ENCODE results near the gene SETBP1. TPM values are rescaled to one million over a fixed set of nuclear protein-coding genes. Genes with fewer than 3 reads are reported as not detected.

SETBP1 gene
- total RNA-seq, 1 experiment from 2014 or later: 0.05 TPM

GRCh38 chr18:44696892-44697291, 16.2 kb downstream of the SETBP1 start:
- Histone ChIP-seq H3K27me3 (ENCODE audit: insufficient read depth, low read length) (no peaks in the 10 kb centered on the region), H4K20me1 (ENCODE audit: insufficient read depth) (no peaks in the 10 kb centered on the region), H3K79me2 (ENCODE audit: insufficient read depth, low read length) (no peaks in the 10 kb centered on the region), H3K36me3 (ENCODE audit: control insufficient read depth in 1 of 2, insufficient read depth in 2 of 2, low read length in 2 of 2) (no peaks in the 10 kb centered on the region), H3K27ac (ENCODE audit: low read depth, low read length) (no peak overlapping the region), H3K4me2 (ENCODE audit: low read length) (no peak overlapping the region), H3K4me3 (replicated peaks in 1 of 2; ENCODE audit: low read depth in 1 of 2, low read length in 2 of 2) (no peak overlapping the region), H2AFZ (ENCODE audit: low read depth, low read length, poor library complexity, severe bottlenecking) (no peak overlapping the region), H3K9ac (ENCODE audit: low read length) (no peak overlapping the region), H3K9me3 (ENCODE audit: control insufficient read depth in 1 of 2, insufficient read depth in 1 of 2, low read depth in 1 of 2, low read length in 2 of 2) (peaks cover 3 to 14% of the 10 kb centered on the region in 2 experiments; a peak in 2 of 4 replicates), H3K4me1 (ENCODE audit: control insufficient read depth in 1 of 2, insufficient read depth in 2 of 2, low read length in 2 of 2) (no peaks in the 10 kb centered on the region), H3K9me2 (ENCODE audit: insufficient read depth) (no peaks in the 10 kb centered on the region)
- ATAC-seq (no peak), DNase-seq (ENCODE audit: low read depth, low spot score) (no peak)
- ChIA-PET CTCF (no interaction called here), RAD21 (ENCODE audit: low non-redundant PET in 1 of 2, low total read pairs in 2 of 2, uncharacterized antibody in 2 of 2, unreplicated experiment in 2 of 2) (no interaction called here), POLR2A (no interaction called here)
- intact Hi-C loops (cut with micrococcal nuclease): no loop called here
- TF ChIP-seq CBX3 (IDR thresholded peaks at IDR 0.05; ENCODE audit: low read depth): no peak
- BruUV-seq (replicated peaks): no TSS peak

GRCh38 chr18:44697315-44697714, 16.6 kb downstream of the SETBP1 start:
- ATAC-seq: no peak
- ChIA-PET RAD21 (ENCODE audit: low non-redundant PET in 1 of 2, low total read pairs in 2 of 2, uncharacterized antibody in 2 of 2, unreplicated experiment in 2 of 2) (no interaction called here), CTCF (no interaction called here), POLR2A (no interaction called here)
- Histone ChIP-seq H3K4me3 (replicated peaks in 1 of 2; ENCODE audit: low read depth in 1 of 2, low read length in 2 of 2) (no peak overlapping the region), H3K9me3 (ENCODE audit: control insufficient read depth in 1 of 2, insufficient read depth in 1 of 2, low read depth in 1 of 2, low read length in 2 of 2) (peaks cover 3 to 14% of the 10 kb centered on the region in 2 experiments; a peak in 2 of 4 replicates), H2AFZ (ENCODE audit: low read depth, low read length, poor library complexity, severe bottlenecking) (no peak overlapping the region), H3K4me1 (ENCODE audit: control insufficient read depth in 1 of 2, insufficient read depth in 2 of 2, low read length in 2 of 2) (no peaks in the 10 kb centered on the region), H3K79me2 (ENCODE audit: insufficient read depth, low read length) (no peaks in the 10 kb centered on the region), H3K36me3 (ENCODE audit: control insufficient read depth in 1 of 2, insufficient read depth in 2 of 2, low read length in 2 of 2) (no peaks in the 10 kb centered on the region), H3K27me3 (ENCODE audit: insufficient read depth, low read length) (no peaks in the 10 kb centered on the region), H4K20me1 (ENCODE audit: insufficient read depth) (no peaks in the 10 kb centered on the region), H3K27ac (ENCODE audit: low read depth, low read length) (no peak overlapping the region), H3K9me2 (ENCODE audit: insufficient read depth) (no peaks in the 10 kb centered on the region), H3K9ac (ENCODE audit: low read length) (no peak overlapping the region), H3K4me2 (ENCODE audit: low read length) (no peak overlapping the region)
- TF ChIP-seq ATF3 (IDR thresholded peaks at IDR 0.05) (no peak), ZBTB33 (IDR thresholded peaks at IDR 0.05; ENCODE audit: extremely low read depth, insufficient replicate concordance, low read length) (no peak), EZH2phosphoT487 (IDR thresholded peaks at IDR 0.05; ENCODE audit: borderline replicate concordance) (no peak)
- no peak for DNase-seq (ENCODE audit: low read depth, low spot score)
- intact Hi-C loops (cut with micrococcal nuclease): no loop called here
- BruUV-seq (replicated peaks): no TSS peak
